Left lung (tissue), 10 donors: ENCODE measurements around the gene MXRA7. TPM values are rescaled to one million over a fixed set of nuclear protein-coding genes. Genes with fewer than 3 reads are reported as not detected.

Experiments used
- ATAC-seq: fragments of 200-7000 bp; cut with Tn5 transposase; one replicate; pipeline ENCODE4 v1.9.1; 2020; ENCODE audit warnings: moderate library complexity
- DNase-seq, 4 donors: peaks; one replicate each; pipeline ENCODE4 v3.0.0-alpha.2; 2013 to 2020
- H3K27ac ChIP-seq, 2 donors: fragments of 200-600 bp; sonication (generic) in 1 of 2; one replicate each; pipeline versions ENCODE4 v1.5.0 to v1.8.0; 2020 to 2021
- H3K27me3 ChIP-seq, 2 donors: fragments of 200-600 bp; sonication (generic) in 1 of 2; one replicate each; pipeline versions ENCODE4 v1.5.0 to v1.8.0; 2020 to 2021
- H3K36me3 ChIP-seq, 2 donors: fragments of 200-600 bp; sonication (generic) in 1 of 2; one replicate each; pipeline versions ENCODE4 v1.5.0 to v1.8.0; 2020 to 2021
- H3K4me1 ChIP-seq, 2 donors: fragments of 200-600 bp; one replicate each; pipeline ENCODE4 v1.8.0; 2021
- H3K4me3 ChIP-seq, 2 donors: fragments of 200-600 bp; sonication (generic) in 1 of 2; one replicate each; pipeline versions ENCODE4 v1.5.0 to v1.8.0; 2020 to 2021; ENCODE audit warnings: mild to moderate bottlenecking in 1 of 2
- H3K9me3 ChIP-seq, 2 donors: fragments of 200-600 bp; sonication (generic) in 1 of 2; one replicate each; pipeline versions ENCODE4 v1.5.0 to v1.8.0; 2020 to 2021
- intact Hi-C, 2 donors: fragments of 100-400 bp; cut with DNase I; formaldehyde crosslinking; loops; one replicate each; pipeline versions ENCODE4 v1.11.2 to v1.14.2; 2022
- polyA plus RNA-seq, 6 donors: library from polyadenylated mRNA; unstranded; fragments of 120-200 nt; gene quantifications; one replicate each; pipeline ENCODE4 v1.2.1, GENCODE V29; 2013; ENCODE audit not compliant: insufficient read length in 6 of 6
- total RNA-seq, 2 donors: library from RNA; stranded (reverse); fragmentation: NEBNext Ultra II Directional; extraction: Animal tissue kit (Norgen Biotek cat#: 25700); gene quantifications; one replicate each; pipeline ENCODE4 v1.2.1, GENCODE V29; 2021
- TF ChIP-seq, protein P1 (sequence below), 2 donors: fragments of 200-600 bp; sonication (generic) in 1 of 2; IDR thresholded peaks; one replicate each; pipeline versions ENCODE4 v1.5.0 to v1.8.0; 2021; ENCODE audit warnings: antibody characterized with exemption in 2 of 2
- donor health status: DM: no; HTN: yes; CAD: no.
- donor health status: DM: no; HTN: no; CAD: no.

MXRA7 gene
- total and polyA plus RNA-seq, 8 donors: 71.5 to 211 (median 88.2) TPM

- intact Hi-C loops: no loop called here
- Histone ChIP-seq H3K36me3 (no peaks in the 10 kb centered on the region), H3K27ac (peak overlapping the region in 1 of 2 donors; percentile 48), H3K27me3 (no peaks in the 10 kb centered on the region), H3K4me3 (no peak overlapping the region), H3K4me1 (peaks cover 5 to 14% of the 10 kb centered on the region in 2 donors), H3K9me3 (peaks cover 0 to 2% of the 10 kb centered on the region in 2 donors)
- TF ChIP-seq, protein P1, sequence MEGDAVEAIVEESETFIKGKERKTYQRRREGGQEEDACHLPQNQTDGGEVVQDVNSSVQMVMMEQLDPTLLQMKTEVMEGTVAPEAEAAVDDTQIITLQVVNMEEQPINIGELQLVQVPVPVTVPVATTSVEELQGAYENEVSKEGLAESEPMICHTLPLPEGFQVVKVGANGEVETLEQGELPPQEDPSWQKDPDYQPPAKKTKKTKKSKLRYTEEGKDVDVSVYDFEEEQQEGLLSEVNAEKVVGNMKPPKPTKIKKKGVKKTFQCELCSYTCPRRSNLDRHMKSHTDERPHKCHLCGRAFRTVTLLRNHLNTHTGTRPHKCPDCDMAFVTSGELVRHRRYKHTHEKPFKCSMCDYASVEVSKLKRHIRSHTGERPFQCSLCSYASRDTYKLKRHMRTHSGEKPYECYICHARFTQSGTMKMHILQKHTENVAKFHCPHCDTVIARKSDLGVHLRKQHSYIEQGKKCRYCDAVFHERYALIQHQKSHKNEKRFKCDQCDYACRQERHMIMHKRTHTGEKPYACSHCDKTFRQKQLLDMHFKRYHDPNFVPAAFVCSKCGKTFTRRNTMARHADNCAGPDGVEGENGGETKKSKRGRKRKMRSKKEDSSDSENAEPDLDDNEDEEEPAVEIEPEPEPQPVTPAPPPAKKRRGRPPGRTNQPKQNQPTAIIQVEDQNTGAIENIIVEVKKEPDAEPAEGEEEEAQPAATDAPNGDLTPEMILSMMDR (IDR thresholded peaks at IDR 0.05): no peak
- DNase-seq (no peak), ATAC-seq (peak; percentile 56)
These were observed 65.3 kb downstream of the MXRA7 start for GRCh38 chr17:76645481-76645880.

GRCh38 chr17:76644995-76645394 lies 65.8 kb downstream of the MXRA7 start:
- ATAC-seq: peak; percentile 37
- H3K9me3 ChIP-seq: peaks cover 0 to 2% of the 10 kb centered on the region in 2 donors
- intact Hi-C loops: no loop called here
- no peaks in the 10 kb centered on the region for H3K36me3 ChIP-seq
- H3K27me3 ChIP-seq: no peaks in the 10 kb centered on the region
- TF ChIP-seq, protein P1 (IDR thresholded peaks at IDR 0.05): no peak
- peaks cover 5 to 19% of the 10 kb centered on the region in 2 donors for H3K4me1 ChIP-seq
- H3K4me3 ChIP-seq: no peak overlapping the region
- H3K27ac ChIP-seq: peak overlapping the region in 1 of 2 donors; percentile 48
- DNase-seq: peak in 1 of 4 donors; percentile 60

GRCh38 chr17:76643553-76644148 lies 67.1 kb downstream of the MXRA7 start, which contains the start of gene ST6GALNAC1:
ST6GALNAC1 (minus strand) TSS chr17:76643757; CDS start chr17:76643638, 119 bp downstream.
- intact Hi-C loops: no loop called here
- Histone ChIP-seq H3K27me3 (no peaks in the 10 kb centered on the region), H3K9me3 (peaks cover 0 to 2% of the 10 kb centered on the region in 2 donors), H3K4me3 (peak within 1 kb of the TSS; percentile 3 to 11), H3K4me1 (peaks cover 5 to 20% of the 10 kb centered on the region in 2 donors), H3K36me3 (no peaks in the 10 kb centered on the region), H3K27ac (peak within 1 kb of the TSS; percentile 49 to 52)
- DNase-seq (peak in 1 of 4 donors; percentile 45), ATAC-seq (peak; percentile 71)
- TF ChIP-seq, protein P1 (IDR thresholded peaks at IDR 0.05): no peak

DNA sequence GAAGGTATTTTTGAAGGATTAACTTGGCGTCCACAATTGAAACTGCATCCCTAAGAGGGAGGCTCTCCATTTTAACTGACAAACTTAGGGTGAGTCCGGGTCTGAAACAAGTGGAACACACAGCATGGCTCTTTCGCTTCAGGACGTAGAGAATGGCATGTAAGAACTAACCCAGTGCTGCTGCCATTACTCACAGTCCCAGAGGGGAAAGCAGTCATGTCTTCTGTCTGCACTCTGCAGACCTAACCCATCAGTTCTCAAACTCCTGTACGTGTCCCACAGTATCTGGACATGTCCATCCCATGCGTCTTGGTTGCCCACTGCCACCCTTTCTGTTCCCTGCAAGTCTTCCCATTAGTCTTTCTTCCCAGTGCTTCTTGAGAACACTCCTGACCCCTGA lies 67.8 kb downstream of the MXRA7 start:
- peak overlapping the region in 1 of 2 donors; percentile 3 for H3K4me3 ChIP-seq
- DNase-seq: no peak
- ATAC-seq: peak; percentile 5
- H3K4me1 ChIP-seq: peaks cover 5 to 20% of the 10 kb centered on the region in 2 donors
- peaks cover 0 to 2% of the 10 kb centered on the region in 2 donors for H3K9me3 ChIP-seq
- no peaks in the 10 kb centered on the region for H3K36me3 ChIP-seq
- H3K27ac ChIP-seq: peak overlapping the region; percentile 49 to 52
- no peaks in the 10 kb centered on the region for H3K27me3 ChIP-seq
- intact Hi-C loops: no loop called here
- TF ChIP-seq, protein P1 (IDR thresholded peaks at IDR 0.05): no peak

DNA sequence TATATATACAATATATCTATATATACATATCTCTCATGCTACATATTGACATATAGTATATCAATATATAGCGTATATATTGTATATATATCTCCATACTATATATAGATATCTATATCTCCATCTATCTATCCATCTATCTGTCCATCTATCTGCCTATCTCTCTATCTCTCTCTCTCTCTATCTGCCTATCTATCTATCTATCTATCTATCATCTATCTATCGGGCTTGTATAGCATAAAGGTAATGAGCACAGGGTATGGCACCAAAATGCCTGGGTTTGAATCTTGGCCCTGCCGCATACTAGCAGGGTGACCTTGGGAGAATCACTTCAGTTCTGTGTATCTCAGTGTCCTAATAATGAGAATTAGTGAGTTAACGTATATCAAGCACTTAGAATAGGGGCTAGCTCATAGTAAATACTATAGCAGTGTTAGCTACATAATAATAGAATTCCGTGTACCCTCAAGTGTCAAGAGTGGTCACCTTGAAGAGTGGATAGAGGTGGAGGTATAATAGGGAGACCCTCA lies 68.7 kb downstream of the MXRA7 start:
- H3K27me3 ChIP-seq: no peaks in the 10 kb centered on the region
- ATAC-seq: no peak
- H3K4me1 ChIP-seq: peaks cover 5 to 20% of the 10 kb centered on the region in 2 donors
- DNase-seq: no peak
- peak overlapping the region; percentile 15 to 52 for H3K27ac ChIP-seq
- intact Hi-C loops: no loop called here
- TF ChIP-seq, protein P1 (IDR thresholded peaks at IDR 0.05): no peak
- peak overlapping the region; percentile 3 to 11 for H3K4me3 ChIP-seq
- no peaks in the 10 kb centered on the region for H3K36me3 ChIP-seq
- H3K9me3 ChIP-seq: peaks cover 0 to 1% of the 10 kb centered on the region in 2 donors
